Lower lobe of right lung (tissue), 2 donors: ENCODE results near the gene IER5. TPM values are rescaled to one million over a fixed set of nuclear protein-coding genes. Genes with fewer than 3 reads are reported as not detected.

Experiments used
- ATAC-seq, 2 donors: fragments of 200-7000 bp; cut with Tn5 transposase; one replicate each; pipeline ENCODE4 v1.9.1; 2020 to 2022; ENCODE audit warnings: mild to moderate bottlenecking in 2 of 2, moderate library complexity in 2 of 2
- DNase-seq: peaks from one replicate; pipeline ENCODE4 v3.0.0-alpha.2; 2020
- H3K27ac ChIP-seq: fragments of 200-600 bp; one replicate; pipeline ENCODE4 v1.8.0; 2022
- H3K27me3 ChIP-seq: fragments of 200-600 bp; one replicate; pipeline ENCODE4 v1.8.0; 2022; ENCODE audit warnings: low read depth
- H3K36me3 ChIP-seq: fragments of 200-600 bp; one replicate; pipeline ENCODE4 v1.8.0; 2022; ENCODE audit warnings: mild to moderate bottlenecking
- H3K4me1 ChIP-seq: fragments of 200-600 bp; one replicate; pipeline ENCODE4 v1.8.0; 2022
- H3K4me3 ChIP-seq: fragments of 200-600 bp; one replicate; pipeline ENCODE4 v1.8.0; 2022; ENCODE audit warnings: mild to moderate bottlenecking
- H3K9me3 ChIP-seq: fragments of 200-600 bp; one replicate; pipeline ENCODE4 v1.8.0; 2022
- intact Hi-C: fragments of 100-400 bp; cut with DNase I; formaldehyde crosslinking; loops from one replicate; pipeline ENCODE4 v1.11.0; 2022
- total RNA-seq: library from RNA; stranded (reverse); fragmentation: NEBNext Ultra II Directional; extraction: Animal tissue kit (Norgen Biotek cat#: 25700); gene quantifications from one replicate; pipeline ENCODE4 v1.2.1, GENCODE V29; 2021
- TF ChIP-seq, protein P1 (sequence below): fragments of 200-600 bp; IDR thresholded peaks from one replicate; pipeline ENCODE4 v1.8.0; 2022; ENCODE audit warnings: antibody characterized with exemption, mild to moderate bottlenecking
- donor health status: DM: no; HTN: yes; CAD: no; lungs with severe emphysema.

The IER5 gene
- total RNA-seq, 1 donor from 2014 or later, result 33.2 TPM

- no peak overlapping the region for H3K27ac ChIP-seq
- TF ChIP-seq, protein P1, sequence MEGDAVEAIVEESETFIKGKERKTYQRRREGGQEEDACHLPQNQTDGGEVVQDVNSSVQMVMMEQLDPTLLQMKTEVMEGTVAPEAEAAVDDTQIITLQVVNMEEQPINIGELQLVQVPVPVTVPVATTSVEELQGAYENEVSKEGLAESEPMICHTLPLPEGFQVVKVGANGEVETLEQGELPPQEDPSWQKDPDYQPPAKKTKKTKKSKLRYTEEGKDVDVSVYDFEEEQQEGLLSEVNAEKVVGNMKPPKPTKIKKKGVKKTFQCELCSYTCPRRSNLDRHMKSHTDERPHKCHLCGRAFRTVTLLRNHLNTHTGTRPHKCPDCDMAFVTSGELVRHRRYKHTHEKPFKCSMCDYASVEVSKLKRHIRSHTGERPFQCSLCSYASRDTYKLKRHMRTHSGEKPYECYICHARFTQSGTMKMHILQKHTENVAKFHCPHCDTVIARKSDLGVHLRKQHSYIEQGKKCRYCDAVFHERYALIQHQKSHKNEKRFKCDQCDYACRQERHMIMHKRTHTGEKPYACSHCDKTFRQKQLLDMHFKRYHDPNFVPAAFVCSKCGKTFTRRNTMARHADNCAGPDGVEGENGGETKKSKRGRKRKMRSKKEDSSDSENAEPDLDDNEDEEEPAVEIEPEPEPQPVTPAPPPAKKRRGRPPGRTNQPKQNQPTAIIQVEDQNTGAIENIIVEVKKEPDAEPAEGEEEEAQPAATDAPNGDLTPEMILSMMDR, result no peak
- peaks cover 8% of the 10 kb centered on the region for H3K4me1 ChIP-seq
- peaks cover 3% of the 10 kb centered on the region for H3K27me3 ChIP-seq
- DNase-seq (no peak), ATAC-seq (no peak)
- intact Hi-C loops, result no loop called here
- H3K4me3 ChIP-seq, result no peak overlapping the region
- no peaks in the 10 kb centered on the region for H3K9me3 ChIP-seq
- no peaks in the 10 kb centered on the region for H3K36me3 ChIP-seq
Observed at GRCh38 chr1:181079920-181080319, 8.6 kb upstream of the IER5 start.

GRCh38 chr1:181080556-181080955 is 7.9 kb upstream of the IER5 start:
- no peak overlapping the region for H3K27ac ChIP-seq
- DNase-seq (no peak), ATAC-seq (no peak)
- no peaks in the 10 kb centered on the region for H3K9me3 ChIP-seq
- intact Hi-C loops, result no loop called here
- H3K4me3 ChIP-seq, result no peak overlapping the region
- TF ChIP-seq, protein P1, result no peak
- H3K36me3 ChIP-seq, result no peaks in the 10 kb centered on the region
- peaks cover 3% of the 10 kb centered on the region for H3K27me3 ChIP-seq
- peaks cover 8% of the 10 kb centered on the region for H3K4me1 ChIP-seq

DNA sequence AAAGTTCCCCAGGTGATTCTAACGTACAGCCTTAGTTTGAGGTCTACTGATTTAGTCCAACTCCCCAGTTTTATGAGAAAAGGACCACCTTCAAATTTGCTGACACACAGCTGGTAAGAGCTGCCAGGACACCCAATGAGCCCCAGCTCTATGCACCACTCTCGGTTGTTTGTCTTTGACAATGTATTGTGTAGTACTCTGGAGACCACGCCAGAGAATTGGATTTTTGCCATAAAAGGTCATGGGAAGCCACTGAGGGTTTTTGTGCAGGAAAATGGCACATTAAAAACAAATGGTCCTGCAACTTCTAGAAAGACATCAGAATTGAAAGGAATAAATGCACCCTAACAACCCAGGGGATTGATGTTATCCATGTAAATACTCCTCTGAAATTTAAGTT is 7.1 kb upstream of the IER5 start:
- H3K27ac ChIP-seq, result no peak overlapping the region
- peaks cover 3% of the 10 kb centered on the region for H3K27me3 ChIP-seq
- H3K36me3 ChIP-seq, result no peaks in the 10 kb centered on the region
- intact Hi-C loops, result no loop called here
- no peak for ATAC-seq
- TF ChIP-seq, protein P1, result no peak
- H3K9me3 ChIP-seq, result no peaks in the 10 kb centered on the region
- H3K4me3 ChIP-seq, result no peak overlapping the region
- no peak for DNase-seq
- H3K4me1 ChIP-seq, result peaks cover 8% of the 10 kb centered on the region

DNA sequence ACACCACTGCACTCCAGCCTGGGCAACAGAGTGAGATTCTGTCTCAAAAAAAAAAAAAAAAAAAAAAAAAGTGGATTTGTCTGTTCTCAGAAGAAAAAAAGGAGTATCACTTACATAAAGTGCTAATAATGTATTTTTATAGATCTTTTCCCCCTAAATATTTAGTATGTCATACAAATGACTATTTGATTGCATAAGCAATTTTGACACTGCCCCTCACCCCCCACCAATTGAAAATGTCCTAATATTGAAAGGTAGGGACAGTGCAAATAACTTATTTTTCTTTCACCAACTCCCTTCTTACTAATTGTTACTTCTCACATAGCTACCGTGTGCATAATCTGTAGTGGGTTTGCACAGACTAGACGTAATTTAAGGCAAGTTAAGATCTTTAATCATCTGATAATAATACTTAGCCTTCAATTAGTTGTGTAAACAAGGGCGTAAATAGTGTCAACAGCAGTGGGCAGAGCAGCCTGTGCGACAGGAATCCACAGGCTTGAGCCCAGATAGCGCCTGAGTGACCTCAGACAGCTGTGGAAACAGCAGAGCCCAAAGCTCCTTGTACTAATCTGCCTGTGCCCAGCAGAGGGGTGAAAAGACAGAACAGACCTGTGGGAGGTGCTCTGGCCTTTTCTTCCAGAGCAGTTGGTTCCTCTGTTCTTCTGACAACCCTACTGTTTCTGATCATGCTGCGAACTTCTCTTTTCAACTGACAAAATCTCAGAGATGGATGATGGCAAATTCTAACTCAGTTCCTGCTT is 4.5 kb upstream of the IER5 start:
- DNase-seq, result peak; percentile 62
- H3K36me3 ChIP-seq, result no peaks in the 10 kb centered on the region
- peak; percentile 66 to 72 for ATAC-seq
- H3K27ac ChIP-seq, result no peak overlapping the region
- H3K4me1 ChIP-seq, result peaks cover 17% of the 10 kb centered on the region
- TF ChIP-seq, protein P1, result peak; percentile 71
- intact Hi-C loops, result no loop called here
- H3K27me3 ChIP-seq, result no peaks in the 10 kb centered on the region
- no peak overlapping the region for H3K4me3 ChIP-seq
- H3K9me3 ChIP-seq, result no peaks in the 10 kb centered on the region

DNA sequence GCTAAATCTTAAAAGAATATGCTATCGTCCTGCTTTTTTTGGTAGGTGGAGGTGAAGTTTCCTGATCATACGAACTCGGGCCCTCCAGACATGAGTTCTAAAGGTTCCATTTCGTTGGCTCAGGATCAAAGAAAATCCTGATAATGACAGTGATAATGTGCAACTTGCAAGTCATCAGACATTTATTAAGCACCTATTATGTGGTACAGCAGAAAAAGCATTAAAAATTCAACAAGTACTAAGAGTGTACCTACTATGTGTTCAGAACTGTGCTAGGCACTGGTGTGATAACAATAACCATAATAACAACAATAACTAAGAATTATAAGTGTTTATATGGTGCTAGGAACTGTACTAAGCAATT is 3.9 kb upstream of the IER5 start:
- H3K36me3 ChIP-seq, result no peaks in the 10 kb centered on the region
- ATAC-seq (no peak), DNase-seq (no peak)
- no peaks in the 10 kb centered on the region for H3K9me3 ChIP-seq
- no peaks in the 10 kb centered on the region for H3K27me3 ChIP-seq
- no peak overlapping the region for H3K4me3 ChIP-seq
- TF ChIP-seq, protein P1, result no peak
- H3K27ac ChIP-seq, result no peak overlapping the region
- intact Hi-C loops, result no loop called here
- H3K4me1 ChIP-seq, result peaks cover 17% of the 10 kb centered on the region
